WTC11 (cell line): ENCODE data around the gene CDH2.

Source experiments
- CREM ChIP-seq: sonication (generic); formaldehyde crosslinking; IDR thresholded peaks from 2 replicates; pipeline ENCODE4 v1.8.1; 2022; ENCODE audit warnings: mild to moderate bottlenecking, missing genetic modification reagents, moderate library complexity
- FOXJ3 ChIP-seq: sonication (generic); formaldehyde crosslinking; IDR thresholded peaks from 2 replicates; pipeline ENCODE4 v1.9.0; 2021; ENCODE audit warnings: missing genetic modification reagents, mild to moderate bottlenecking, borderline replicate concordance
- NR1H2 ChIP-seq: sonication (generic); formaldehyde crosslinking; IDR thresholded peaks from 2 replicates; pipeline ENCODE4 v1.9.0; 2021; ENCODE audit warnings: mild to moderate bottlenecking, moderate library complexity, missing genetic modification reagents
- NR3C1 ChIP-seq: sonication (generic); formaldehyde crosslinking; conservative IDR thresholded peaks from 2 replicates; pipeline ENCODE4 v1.8.1; 2023; ENCODE audit warnings: low read depth, mild to moderate bottlenecking, missing genetic modification reagents
- SMAD4 ChIP-seq: sonication (generic); formaldehyde crosslinking; IDR thresholded peaks from 2 replicates; pipeline ENCODE4 v1.8.0; 2022; ENCODE audit warnings: mild to moderate bottlenecking, missing genetic modification reagents
- SP1 ChIP-seq: sonication (generic); formaldehyde crosslinking; conservative IDR thresholded peaks from 2 replicates; pipeline ENCODE4 v1.8.1; 2022; ENCODE audit warnings: missing genetic modification reagents
- TEAD4 ChIP-seq: sonication (generic); formaldehyde crosslinking; IDR thresholded peaks from 2 replicates; pipeline ENCODE4 v1.8.0; 2022; ENCODE audit warnings: mild to moderate bottlenecking, missing genetic modification reagents
- ZNF396 ChIP-seq: fragments of 250-450 bp; sonication (Bioruptor Pico); IDR thresholded peaks from 2 replicates; pipeline ENCODE4 v1.8.0; 2021; ENCODE audit warnings: mild to moderate bottlenecking, moderate library complexity, borderline replicate concordance
- ZNF416 ChIP-seq: fragments of 250-450 bp; sonication (Bioruptor Pico); IDR thresholded peaks from 2 replicates; pipeline ENCODE4 v1.9.0; 2021; ENCODE audit warnings: mild to moderate bottlenecking, inconsistent platforms
- TF ChIP-seq, protein P1 (sequence below): fragments of 200-600 bp; IDR thresholded peaks from 2 replicates; pipeline ENCODE4 v1.8.0; 2022; ENCODE audit warnings: antibody characterized with exemption
- TF ChIP-seq, protein P2 (sequence below): sonication (generic); formaldehyde crosslinking; conservative IDR thresholded peaks from 2 replicates; pipeline ENCODE4 v1.8.1; 2022; ENCODE audit warnings: mild to moderate bottlenecking, missing genetic modification reagents
- TF ChIP-seq, protein P3 (sequence below): sonication (generic); formaldehyde crosslinking; IDR thresholded peaks from 2 replicates; pipeline ENCODE4 v1.8.1; 2023; ENCODE audit warnings: mild to moderate bottlenecking, missing genetic modification reagents
- TF ChIP-seq, protein P4 (sequence below): sonication (generic); formaldehyde crosslinking; IDR thresholded peaks from 2 replicates; pipeline ENCODE4 v1.8.0; 2022; ENCODE audit warnings: mild to moderate bottlenecking, missing genetic modification reagents

DNA sequence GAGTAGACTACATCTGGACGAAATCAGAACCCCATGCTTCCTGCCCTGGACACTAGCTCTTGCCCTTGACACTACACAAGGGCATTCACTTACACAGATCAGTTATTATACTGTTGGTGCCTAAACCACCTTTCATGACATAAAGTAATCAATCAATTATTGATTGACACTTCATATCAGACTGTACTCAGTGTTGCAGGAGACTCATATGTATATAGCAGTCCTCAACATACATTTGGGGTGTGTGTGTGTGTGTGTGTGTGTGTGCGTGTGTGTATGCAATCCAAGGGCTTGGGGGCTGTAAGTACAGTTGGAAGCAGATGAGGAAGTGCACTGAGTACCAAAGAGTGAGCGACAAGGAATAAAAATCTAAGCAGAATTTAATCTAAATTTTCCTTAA lies 5.1 kb downstream of the CDH2 start:
- TF ChIP-seq, protein P1, sequence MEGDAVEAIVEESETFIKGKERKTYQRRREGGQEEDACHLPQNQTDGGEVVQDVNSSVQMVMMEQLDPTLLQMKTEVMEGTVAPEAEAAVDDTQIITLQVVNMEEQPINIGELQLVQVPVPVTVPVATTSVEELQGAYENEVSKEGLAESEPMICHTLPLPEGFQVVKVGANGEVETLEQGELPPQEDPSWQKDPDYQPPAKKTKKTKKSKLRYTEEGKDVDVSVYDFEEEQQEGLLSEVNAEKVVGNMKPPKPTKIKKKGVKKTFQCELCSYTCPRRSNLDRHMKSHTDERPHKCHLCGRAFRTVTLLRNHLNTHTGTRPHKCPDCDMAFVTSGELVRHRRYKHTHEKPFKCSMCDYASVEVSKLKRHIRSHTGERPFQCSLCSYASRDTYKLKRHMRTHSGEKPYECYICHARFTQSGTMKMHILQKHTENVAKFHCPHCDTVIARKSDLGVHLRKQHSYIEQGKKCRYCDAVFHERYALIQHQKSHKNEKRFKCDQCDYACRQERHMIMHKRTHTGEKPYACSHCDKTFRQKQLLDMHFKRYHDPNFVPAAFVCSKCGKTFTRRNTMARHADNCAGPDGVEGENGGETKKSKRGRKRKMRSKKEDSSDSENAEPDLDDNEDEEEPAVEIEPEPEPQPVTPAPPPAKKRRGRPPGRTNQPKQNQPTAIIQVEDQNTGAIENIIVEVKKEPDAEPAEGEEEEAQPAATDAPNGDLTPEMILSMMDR = no peak
- no peak for TF ChIP-seq ZNF416 (CRISPR knock-in tag)
- TF ChIP-seq SMAD4 (CRISPR knock-in tag) = no peak
- no peak for TF ChIP-seq FOXJ3 (CRISPR knock-in tag)
- no peak for TF ChIP-seq TEAD4 (CRISPR knock-in tag)
- no peak for TF ChIP-seq CREM
- no peak for TF ChIP-seq NR1H2
- TF ChIP-seq, protein P2, sequence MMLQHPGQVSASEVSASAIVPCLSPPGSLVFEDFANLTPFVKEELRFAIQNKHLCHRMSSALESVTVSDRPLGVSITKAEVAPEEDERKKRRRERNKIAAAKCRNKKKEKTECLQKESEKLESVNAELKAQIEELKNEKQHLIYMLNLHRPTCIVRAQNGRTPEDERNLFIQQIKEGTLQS (CRISPR knock-in tag) = no peak
- TF ChIP-seq NR3C1 = no peak
- TF ChIP-seq, protein P3, sequence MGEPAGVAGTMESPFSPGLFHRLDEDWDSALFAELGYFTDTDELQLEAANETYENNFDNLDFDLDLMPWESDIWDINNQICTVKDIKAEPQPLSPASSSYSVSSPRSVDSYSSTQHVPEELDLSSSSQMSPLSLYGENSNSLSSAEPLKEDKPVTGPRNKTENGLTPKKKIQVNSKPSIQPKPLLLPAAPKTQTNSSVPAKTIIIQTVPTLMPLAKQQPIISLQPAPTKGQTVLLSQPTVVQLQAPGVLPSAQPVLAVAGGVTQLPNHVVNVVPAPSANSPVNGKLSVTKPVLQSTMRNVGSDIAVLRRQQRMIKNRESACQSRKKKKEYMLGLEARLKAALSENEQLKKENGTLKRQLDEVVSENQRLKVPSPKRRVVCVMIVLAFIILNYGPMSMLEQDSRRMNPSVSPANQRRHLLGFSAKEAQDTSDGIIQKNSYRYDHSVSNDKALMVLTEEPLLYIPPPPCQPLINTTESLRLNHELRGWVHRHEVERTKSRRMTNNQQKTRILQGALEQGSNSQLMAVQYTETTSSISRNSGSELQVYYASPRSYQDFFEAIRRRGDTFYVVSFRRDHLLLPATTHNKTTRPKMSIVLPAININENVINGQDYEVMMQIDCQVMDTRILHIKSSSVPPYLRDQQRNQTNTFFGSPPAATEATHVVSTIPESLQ (CRISPR knock-in tag) = no peak
- TF ChIP-seq ZNF396 = no peak
- no peak for TF ChIP-seq SP1 (CRISPR knock-in tag)
- TF ChIP-seq, protein P4, sequence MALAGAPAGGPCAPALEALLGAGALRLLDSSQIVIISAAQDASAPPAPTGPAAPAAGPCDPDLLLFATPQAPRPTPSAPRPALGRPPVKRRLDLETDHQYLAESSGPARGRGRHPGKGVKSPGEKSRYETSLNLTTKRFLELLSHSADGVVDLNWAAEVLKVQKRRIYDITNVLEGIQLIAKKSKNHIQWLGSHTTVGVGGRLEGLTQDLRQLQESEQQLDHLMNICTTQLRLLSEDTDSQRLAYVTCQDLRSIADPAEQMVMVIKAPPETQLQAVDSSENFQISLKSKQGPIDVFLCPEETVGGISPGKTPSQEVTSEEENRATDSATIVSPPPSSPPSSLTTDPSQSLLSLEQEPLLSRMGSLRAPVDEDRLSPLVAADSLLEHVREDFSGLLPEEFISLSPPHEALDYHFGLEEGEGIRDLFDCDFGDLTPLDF (CRISPR knock-in tag) = no peak
